K562 (cell line): ENCODE results near the gene PLA2G2E.

Experiments
- ATF3 ChIP-seq, 2 experiments: fragments of 450-650 bp in 1 of 2; sonication (generic) in 1 of 2; formaldehyde crosslinking in 1 of 2; IDR thresholded peaks in 1 of 2; conservative IDR thresholded peaks in 1 of 2; 2 replicates each; pipeline versions ENCODE4 v1.6.1 to v1.8.1; 2016 to 2023; ENCODE audit warnings: mild to moderate bottlenecking in 2 of 2, moderate library complexity in 2 of 2, inconsistent platforms in 1 of 2, missing genetic modification reagents in 1 of 2
- CBX5 ChIP-seq: IDR thresholded peaks from 2 replicates; pipeline ENCODE4 v1.6.1; 2014; ENCODE audit warnings: low read depth, borderline replicate concordance
- EZH2 ChIP-seq: IDR thresholded peaks from 2 replicates; pipeline ENCODE4 v1.6.1; 2012; ENCODE audit warnings: low read depth, mild to moderate bottlenecking, inconsistent platforms, low read length, borderline replicate concordance
- FOXM1 ChIP-seq, 2 experiments: fragments of 450-650 bp in 1 of 2; sonication (generic) in 1 of 2; formaldehyde crosslinking in 1 of 2; IDR thresholded peaks; 2 replicates each; pipeline versions ENCODE4 v1.6.1 to v1.9.0; 2017 to 2022; ENCODE audit warnings: low read depth in 2 of 2, mild to moderate bottlenecking in 2 of 2, missing genetic modification reagents in 1 of 2, moderate library complexity in 1 of 2
- FUS ChIP-seq: fragments of 200-400 bp; formaldehyde crosslinking; optimal IDR thresholded peaks from 2 replicates; pipeline ENCODE3; 2017; ENCODE audit warnings: low read depth, low read length
- NCOA1 ChIP-seq: fragments of 450-650 bp; IDR thresholded peaks from 2 replicates; pipeline ENCODE4 v1.6.1; 2016; ENCODE audit warnings: low read depth
- NR3C1 ChIP-seq: sonication (generic); formaldehyde crosslinking; IDR thresholded peaks from 2 replicates; pipeline ENCODE4 v1.8.1; 2022; ENCODE audit warnings: missing genetic modification reagents
- POLR2A ChIP-seq: fragments of 450-650 bp; conservative IDR thresholded peaks from 2 replicates; pipeline ENCODE4 v1.6.1; 2016
- SETDB1 ChIP-seq: IDR thresholded peaks from one replicate; pipeline ENCODE4 v1.6.1; 2012; ENCODE audit warnings: low read length, control low read depth, inconsistent platforms
- TSHZ1 ChIP-seq: fragments of 250-450 bp; sonication (Bioruptor Pico); IDR thresholded peaks from 2 replicates; pipeline ENCODE4 v1.4.0; 2020; ENCODE audit warnings: mild to moderate bottlenecking, moderate library complexity
- ZNF609 ChIP-seq: sonication (generic); formaldehyde crosslinking; IDR thresholded peaks from 2 replicates; pipeline ENCODE4 v1.8.1; 2023; ENCODE audit warnings: missing genetic modification reagents, mild to moderate bottlenecking, borderline replicate concordance
- TF ChIP-seq, protein P1 (sequence below): sonication (generic); formaldehyde crosslinking; IDR thresholded peaks from 2 replicates; pipeline ENCODE4 v1.9.0; 2022; ENCODE audit warnings: mild to moderate bottlenecking, missing genetic modification reagents
- TF ChIP-seq, protein P2 (sequence below), 3 experiments: IDR thresholded peaks in 2 of 3; conservative IDR thresholded peaks in 1 of 3; 2 replicates each; pipeline ENCODE4 v1.5.1; 2011 to 2012; ENCODE audit warnings: low read length in 3 of 3, mild to moderate bottlenecking in 3 of 3, control low read depth in 2 of 3, improper control_type of control experiment in 1 of 3, inconsistent platforms in 1 of 3, low read depth in 1 of 3, mixed read lengths in 1 of 3, moderate library complexity in 1 of 3; ENCODE audit not compliant: insufficient read depth in 2 of 3

GRCh38 chr1:19920132-19920710 is 3.2 kb downstream of the PLA2G2E start:
- TF ChIP-seq FOXM1 (IDR thresholded peaks at IDR 0.05; ENCODE audit: low read depth) (no peak), FOXM1 (CRISPR knock-in tag; IDR thresholded peaks at IDR 0.05; ENCODE audit: low read depth) (no peak), SETDB1 (no peak), TSHZ1 (CRISPR knock-in tag) (no peak), POLR2A (no peak), ATF3 (IDR thresholded peaks at IDR 0.05) (no peak), ATF3 (CRISPR knock-in tag; conservative IDR thresholded peaks at IDR 0.05) (no peak), CBX5 (no peak), EZH2 (no peak), NR3C1 (CRISPR knock-in tag) (no peak), FUS (no peak), ZNF609 (no peak), NCOA1 (no peak)
- TF ChIP-seq, protein P1, sequence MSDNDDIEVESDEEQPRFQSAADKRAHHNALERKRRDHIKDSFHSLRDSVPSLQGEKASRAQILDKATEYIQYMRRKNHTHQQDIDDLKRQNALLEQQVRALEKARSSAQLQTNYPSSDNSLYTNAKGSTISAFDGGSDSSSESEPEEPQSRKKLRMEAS (CRISPR knock-in tag), result no peak
- TF ChIP-seq, protein P2, sequence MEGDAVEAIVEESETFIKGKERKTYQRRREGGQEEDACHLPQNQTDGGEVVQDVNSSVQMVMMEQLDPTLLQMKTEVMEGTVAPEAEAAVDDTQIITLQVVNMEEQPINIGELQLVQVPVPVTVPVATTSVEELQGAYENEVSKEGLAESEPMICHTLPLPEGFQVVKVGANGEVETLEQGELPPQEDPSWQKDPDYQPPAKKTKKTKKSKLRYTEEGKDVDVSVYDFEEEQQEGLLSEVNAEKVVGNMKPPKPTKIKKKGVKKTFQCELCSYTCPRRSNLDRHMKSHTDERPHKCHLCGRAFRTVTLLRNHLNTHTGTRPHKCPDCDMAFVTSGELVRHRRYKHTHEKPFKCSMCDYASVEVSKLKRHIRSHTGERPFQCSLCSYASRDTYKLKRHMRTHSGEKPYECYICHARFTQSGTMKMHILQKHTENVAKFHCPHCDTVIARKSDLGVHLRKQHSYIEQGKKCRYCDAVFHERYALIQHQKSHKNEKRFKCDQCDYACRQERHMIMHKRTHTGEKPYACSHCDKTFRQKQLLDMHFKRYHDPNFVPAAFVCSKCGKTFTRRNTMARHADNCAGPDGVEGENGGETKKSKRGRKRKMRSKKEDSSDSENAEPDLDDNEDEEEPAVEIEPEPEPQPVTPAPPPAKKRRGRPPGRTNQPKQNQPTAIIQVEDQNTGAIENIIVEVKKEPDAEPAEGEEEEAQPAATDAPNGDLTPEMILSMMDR (IDR thresholded peaks at IDR 0.05 in 2 of 3, conservative IDR thresholded peaks at IDR 0.05 in 1 of 3; ENCODE audit: insufficient read depth in 2 of 3, low read depth in 1 of 3, low read length in 3 of 3), result no peak
